ENCODE data around the gene CHADL. TPM values are rescaled to one million over a fixed set of nuclear protein-coding genes. Genes with fewer than 3 reads are reported as not detected.

The CHADL gene
- total and polyA plus RNA-seq, 10 of the 15 experiments (the other 5 are each of a cell fraction or from before 2014, with no cell fraction given): 0.24 TPM; not detected in 9

- peak; percentile 84; the same call in 1 of the 2 replicates for TF ChIP-seq SIN3A (IDR thresholded peaks at IDR 0.05; ENCODE audit: low read depth, low read length)
- TF ChIP-seq EP300 (IDR thresholded peaks at IDR 0.05; ENCODE audit: borderline replicate concordance in 1 of 2, control insufficient read depth in 1 of 2, low read depth in 2 of 2, low read length in 2 of 2): no peak
- TF ChIP-seq PAX8 (IDR thresholded peaks at IDR 0.05): no peak
- peak; percentile 90 for TF ChIP-seq RELB (IDR thresholded peaks at IDR 0.05; ENCODE audit: low read depth)
- TF ChIP-seq CREM (IDR thresholded peaks at IDR 0.05; ENCODE audit: low read depth): peak; percentile 84
- TF ChIP-seq ZBTB4 (CRISPR knock-in tag; IDR thresholded peaks at IDR 0.05): no peak
- TF ChIP-seq MEF2B (IDR thresholded peaks at IDR 0.05; ENCODE audit: partially characterized antibody, poor library complexity, severe bottlenecking): peak; percentile 32
- no peak; the same call in 1 of the 2 replicates for TF ChIP-seq PML (IDR thresholded peaks at IDR 0.05; ENCODE audit: low read length)
- TF ChIP-seq, protein P1, sequence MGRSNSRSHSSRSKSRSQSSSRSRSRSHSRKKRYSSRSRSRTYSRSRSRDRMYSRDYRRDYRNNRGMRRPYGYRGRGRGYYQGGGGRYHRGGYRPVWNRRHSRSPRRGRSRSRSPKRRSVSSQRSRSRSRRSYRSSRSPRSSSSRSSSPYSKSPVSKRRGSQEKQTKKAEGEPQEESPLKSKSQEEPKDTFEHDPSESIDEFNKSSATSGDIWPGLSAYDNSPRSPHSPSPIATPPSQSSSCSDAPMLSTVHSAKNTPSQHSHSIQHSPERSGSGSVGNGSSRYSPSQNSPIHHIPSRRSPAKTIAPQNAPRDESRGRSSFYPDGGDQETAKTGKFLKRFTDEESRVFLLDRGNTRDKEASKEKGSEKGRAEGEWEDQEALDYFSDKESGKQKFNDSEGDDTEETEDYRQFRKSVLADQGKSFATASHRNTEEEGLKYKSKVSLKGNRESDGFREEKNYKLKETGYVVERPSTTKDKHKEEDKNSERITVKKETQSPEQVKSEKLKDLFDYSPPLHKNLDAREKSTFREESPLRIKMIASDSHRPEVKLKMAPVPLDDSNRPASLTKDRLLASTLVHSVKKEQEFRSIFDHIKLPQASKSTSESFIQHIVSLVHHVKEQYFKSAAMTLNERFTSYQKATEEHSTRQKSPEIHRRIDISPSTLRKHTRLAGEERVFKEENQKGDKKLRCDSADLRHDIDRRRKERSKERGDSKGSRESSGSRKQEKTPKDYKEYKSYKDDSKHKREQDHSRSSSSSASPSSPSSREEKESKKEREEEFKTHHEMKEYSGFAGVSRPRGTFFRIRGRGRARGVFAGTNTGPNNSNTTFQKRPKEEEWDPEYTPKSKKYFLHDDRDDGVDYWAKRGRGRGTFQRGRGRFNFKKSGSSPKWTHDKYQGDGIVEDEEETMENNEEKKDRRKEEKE (IDR thresholded peaks at IDR 0.05): no peak
- TF ChIP-seq BHLHE40 (IDR thresholded peaks at IDR 0.05; ENCODE audit: borderline replicate concordance in 1 of 2, low read depth in 2 of 2, low read length in 1 of 2): no peak; a peak in 1 of 4 replicates
- TF ChIP-seq YBX1 (IDR thresholded peaks at IDR 0.05): no peak
- peak; percentile 72; the same call in 1 of the 2 replicates for TF ChIP-seq NBN (IDR thresholded peaks at IDR 0.05)
- TF ChIP-seq POLR2AphosphoS2 (IDR thresholded peaks at IDR 0.05; ENCODE audit: low read depth, low read length): no peak
- no peak for TF ChIP-seq JUND (IDR thresholded peaks at IDR 0.05; ENCODE audit: low read depth, low read length)
- 0 out of 2 replicates have a peak, but pooled peaks have one; percentile 7 for TF ChIP-seq SPI1 (IDR thresholded peaks at IDR 0.05; ENCODE audit: borderline replicate concordance, insufficient read depth, low read depth, low read length)
Observed at GRCh38 chr22:41204992-41205900, 35.5 kb downstream of the CHADL start, which contains the start of gene L3MBTL2 (continued).
